Measurements from ENCODE around the gene FGF11.

FGF11 gene

DNA sequence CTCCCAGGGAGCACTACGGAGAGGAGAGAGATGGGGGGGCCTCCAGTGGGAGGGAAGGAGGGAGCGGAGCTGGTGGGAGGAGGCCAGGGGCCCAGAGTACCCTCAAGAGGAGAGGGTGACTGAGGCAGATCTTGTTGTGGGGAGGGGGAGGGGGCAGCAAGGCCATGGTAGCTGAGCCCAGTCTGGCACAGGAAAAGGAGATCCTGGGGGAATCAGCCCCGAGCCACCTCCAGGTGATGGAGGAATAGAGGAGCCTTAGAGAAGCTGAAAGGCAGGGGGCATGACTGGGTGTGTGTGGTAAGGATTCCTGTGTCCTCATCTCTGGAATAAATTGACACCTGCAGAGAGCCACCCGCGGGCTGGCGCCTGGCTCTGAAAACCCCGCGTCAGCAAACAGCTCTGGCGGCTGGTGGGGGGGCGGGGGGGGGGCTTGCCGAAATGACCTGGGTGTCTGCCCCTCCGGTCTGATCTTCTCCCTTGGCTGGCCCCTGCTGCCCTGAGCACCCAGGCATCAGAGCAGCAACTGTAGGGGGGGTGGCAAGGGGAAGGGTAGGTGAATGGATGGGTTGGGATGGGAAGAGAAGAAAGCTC, 33.0 kb upstream of the FGF11 start:
- Histone ChIP-seq H3K4me3 (ENCODE audit: low read depth in 1 of 2, low read length in 1 of 2) (no peak overlapping the region), H3K9me3 (no peaks in the 10 kb centered on the region), H3K36me3 (no peaks in the 10 kb centered on the region), H3K27ac (no peak overlapping the region), H3K27me3 (peaks cover 69% of the 10 kb centered on the region), H3K4me1 (ENCODE audit: control insufficient read depth in 1 of 2, insufficient read depth in 1 of 2, low read depth in 1 of 2, low read length in 1 of 2) (peaks cover 14 to 30% of the 10 kb centered on the region in 2 experiments)
- TF ChIP-seq, protein P1, sequence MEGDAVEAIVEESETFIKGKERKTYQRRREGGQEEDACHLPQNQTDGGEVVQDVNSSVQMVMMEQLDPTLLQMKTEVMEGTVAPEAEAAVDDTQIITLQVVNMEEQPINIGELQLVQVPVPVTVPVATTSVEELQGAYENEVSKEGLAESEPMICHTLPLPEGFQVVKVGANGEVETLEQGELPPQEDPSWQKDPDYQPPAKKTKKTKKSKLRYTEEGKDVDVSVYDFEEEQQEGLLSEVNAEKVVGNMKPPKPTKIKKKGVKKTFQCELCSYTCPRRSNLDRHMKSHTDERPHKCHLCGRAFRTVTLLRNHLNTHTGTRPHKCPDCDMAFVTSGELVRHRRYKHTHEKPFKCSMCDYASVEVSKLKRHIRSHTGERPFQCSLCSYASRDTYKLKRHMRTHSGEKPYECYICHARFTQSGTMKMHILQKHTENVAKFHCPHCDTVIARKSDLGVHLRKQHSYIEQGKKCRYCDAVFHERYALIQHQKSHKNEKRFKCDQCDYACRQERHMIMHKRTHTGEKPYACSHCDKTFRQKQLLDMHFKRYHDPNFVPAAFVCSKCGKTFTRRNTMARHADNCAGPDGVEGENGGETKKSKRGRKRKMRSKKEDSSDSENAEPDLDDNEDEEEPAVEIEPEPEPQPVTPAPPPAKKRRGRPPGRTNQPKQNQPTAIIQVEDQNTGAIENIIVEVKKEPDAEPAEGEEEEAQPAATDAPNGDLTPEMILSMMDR (IDR thresholded peaks at IDR 0.05), result no peak

DNA sequence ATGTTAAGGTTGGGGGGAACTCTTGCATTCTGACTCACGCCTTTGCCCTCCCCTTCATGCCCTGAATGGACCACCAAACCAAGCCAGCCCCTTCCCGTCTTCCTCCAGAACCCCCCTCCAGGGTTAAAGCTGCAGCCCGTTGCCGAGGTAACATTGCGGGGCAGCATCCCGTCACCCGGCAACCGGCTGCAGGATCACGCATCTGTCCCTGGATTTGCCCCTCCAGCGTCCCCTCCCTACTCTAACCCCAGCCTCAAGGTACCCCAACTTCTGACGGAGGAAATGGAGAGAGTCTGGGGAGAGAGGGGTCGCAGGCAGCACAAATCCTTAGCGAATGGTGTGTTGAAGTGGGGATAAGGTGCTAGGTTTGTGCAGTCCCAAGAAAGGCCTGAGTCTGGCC, 32.2 kb upstream of the FGF11 start:
- Histone ChIP-seq H3K27ac (no peak overlapping the region), H3K36me3 (no peaks in the 10 kb centered on the region), H3K4me1 (ENCODE audit: control insufficient read depth in 1 of 2, insufficient read depth in 1 of 2, low read depth in 1 of 2, low read length in 1 of 2) (peaks cover 14 to 30% of the 10 kb centered on the region in 2 experiments), H3K4me3 (ENCODE audit: low read depth in 1 of 2, low read length in 1 of 2) (no peak overlapping the region), H3K27me3 (peaks cover 73% of the 10 kb centered on the region), H3K9me3 (no peaks in the 10 kb centered on the region)
- TF ChIP-seq, protein P1 (IDR thresholded peaks at IDR 0.05), result no peak

DNA sequence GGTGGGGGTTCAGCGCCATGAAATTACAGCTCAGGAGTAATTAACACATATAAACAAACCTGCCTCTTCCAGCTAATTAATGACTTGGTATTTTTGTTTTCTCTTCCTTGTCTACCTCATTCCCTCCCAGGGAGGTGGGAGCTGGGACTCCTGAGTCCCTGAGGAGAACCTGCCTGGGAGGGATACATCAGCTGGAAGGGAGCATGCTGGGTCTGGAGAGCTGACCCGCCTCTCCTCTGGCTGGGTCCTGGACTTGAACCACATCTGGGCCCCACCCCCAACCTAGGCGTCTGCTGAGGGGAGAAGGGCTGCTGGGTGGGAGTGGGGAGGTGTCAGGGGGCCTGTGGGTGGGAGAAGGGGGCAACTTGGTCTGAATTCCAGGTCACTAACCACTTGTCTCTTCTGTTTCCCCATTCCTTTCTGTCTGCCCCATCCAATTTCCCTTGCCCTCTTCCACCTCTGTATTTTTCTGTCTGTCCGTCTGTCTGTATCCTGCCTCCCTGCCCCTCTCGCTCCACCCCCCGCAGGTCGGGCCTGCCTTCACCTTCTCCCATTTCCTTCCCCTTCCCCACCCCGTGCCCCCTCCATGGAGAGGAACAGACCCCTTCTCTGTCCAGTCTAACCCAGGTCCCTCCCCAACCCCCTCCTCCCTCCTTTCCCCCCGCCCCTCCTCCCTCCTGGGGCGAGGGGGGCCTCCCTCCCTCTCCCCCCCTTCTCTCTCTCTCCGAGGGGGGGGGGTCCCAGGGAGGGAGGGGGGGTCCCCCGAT, 31.6 kb upstream of the FGF11 start, which contains the start of gene NLGN2:
TSS of gene NLGN2 (plus strand) at position 361 of the 767 bp plus-strand sequence. CDS start 411 bp downstream, outside the sequence.
- TF ChIP-seq, protein P1 (IDR thresholded peaks at IDR 0.05), result no peak
- H3K9me3 ChIP-seq, result no peaks in the 10 kb centered on the region
- no peak within 1 kb of the TSS for H3K4me3 ChIP-seq (ENCODE audit: low read depth in 1 of 2, low read length in 1 of 2)
- peaks cover 73% of the 10 kb centered on the region for H3K27me3 ChIP-seq
- peaks cover 12 to 29% of the 10 kb centered on the region in 2 experiments for H3K4me1 ChIP-seq (ENCODE audit: control insufficient read depth in 1 of 2, insufficient read depth in 1 of 2, low read depth in 1 of 2, low read length in 1 of 2)
- H3K27ac ChIP-seq, result no peak within 1 kb of the TSS
- H3K36me3 ChIP-seq, result no peaks in the 10 kb centered on the region

GRCh38 chr17:7408252-7408727, 31.0 kb upstream of the FGF11 start:
- peaks cover 6 to 22% of the 10 kb centered on the region in 2 experiments for H3K4me1 ChIP-seq (ENCODE audit: control insufficient read depth in 1 of 2, insufficient read depth in 1 of 2, low read depth in 1 of 2, low read length in 1 of 2)
- H3K36me3 ChIP-seq, result no peaks in the 10 kb centered on the region
- no peak overlapping the region for H3K4me3 ChIP-seq (ENCODE audit: low read depth in 1 of 2, low read length in 1 of 2)
- H3K27me3 ChIP-seq, result peaks cover 73% of the 10 kb centered on the region
- TF ChIP-seq, protein P1 (IDR thresholded peaks at IDR 0.05), result no peak
- no peaks in the 10 kb centered on the region for H3K9me3 ChIP-seq
- no peak overlapping the region for H3K27ac ChIP-seq

DNA sequence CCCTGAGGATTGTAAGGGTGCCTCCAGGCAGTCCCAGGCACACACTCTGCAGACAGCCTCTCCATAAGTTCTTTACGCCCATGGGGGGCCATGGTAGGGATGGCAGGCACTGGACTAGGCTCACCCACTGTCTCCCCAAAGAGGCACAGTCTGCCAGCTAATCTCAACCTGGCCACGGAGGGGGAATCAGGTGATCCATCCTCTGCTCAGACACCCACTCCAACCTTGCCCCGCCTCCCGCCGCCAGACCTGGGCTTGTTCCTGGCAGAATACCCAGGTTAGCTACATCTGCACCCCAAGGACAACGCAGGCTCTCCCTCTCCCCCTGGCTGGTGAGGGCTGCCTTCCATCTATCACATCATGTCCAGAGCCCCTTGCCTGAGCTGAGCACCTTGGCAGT, 30.4 kb upstream of the FGF11 start:
- Histone ChIP-seq H3K9me3 (no peaks in the 10 kb centered on the region), H3K4me1 (ENCODE audit: control insufficient read depth in 1 of 2, insufficient read depth in 1 of 2, low read depth in 1 of 2, low read length in 1 of 2) (peaks cover 4 to 17% of the 10 kb centered on the region in 2 experiments), H3K27me3 (peaks cover 73% of the 10 kb centered on the region), H3K36me3 (no peaks in the 10 kb centered on the region), H3K27ac (no peak overlapping the region), H3K4me3 (ENCODE audit: low read depth in 1 of 2, low read length in 1 of 2) (no peak overlapping the region)
- TF ChIP-seq, protein P1 (IDR thresholded peaks at IDR 0.05), result no peak
